Choroid plexus epithelial cell (primary cell): ENCODE measurements around the gene COL15A1.

Source experiments
- DNase-seq: peaks from one replicate; pipeline ENCODE4 v3.0.0-alpha.2; 2010; ENCODE audit warnings: low read depth
- H3K4me3 ChIP-seq: 2 replicates; pipeline ENCODE4 v1.5.1; 2011; ENCODE audit warnings: low read depth, mild to moderate bottlenecking, control low read depth, low read length, moderate library complexity
- TF ChIP-seq, protein P1 (sequence below): conservative IDR thresholded peaks from 2 replicates; pipeline ENCODE4 v1.5.1; 2011; ENCODE audit warnings: low read depth, mild to moderate bottlenecking, control low read depth, inconsistent platforms, low read length, moderate library complexity

COL15A1 gene

DNA sequence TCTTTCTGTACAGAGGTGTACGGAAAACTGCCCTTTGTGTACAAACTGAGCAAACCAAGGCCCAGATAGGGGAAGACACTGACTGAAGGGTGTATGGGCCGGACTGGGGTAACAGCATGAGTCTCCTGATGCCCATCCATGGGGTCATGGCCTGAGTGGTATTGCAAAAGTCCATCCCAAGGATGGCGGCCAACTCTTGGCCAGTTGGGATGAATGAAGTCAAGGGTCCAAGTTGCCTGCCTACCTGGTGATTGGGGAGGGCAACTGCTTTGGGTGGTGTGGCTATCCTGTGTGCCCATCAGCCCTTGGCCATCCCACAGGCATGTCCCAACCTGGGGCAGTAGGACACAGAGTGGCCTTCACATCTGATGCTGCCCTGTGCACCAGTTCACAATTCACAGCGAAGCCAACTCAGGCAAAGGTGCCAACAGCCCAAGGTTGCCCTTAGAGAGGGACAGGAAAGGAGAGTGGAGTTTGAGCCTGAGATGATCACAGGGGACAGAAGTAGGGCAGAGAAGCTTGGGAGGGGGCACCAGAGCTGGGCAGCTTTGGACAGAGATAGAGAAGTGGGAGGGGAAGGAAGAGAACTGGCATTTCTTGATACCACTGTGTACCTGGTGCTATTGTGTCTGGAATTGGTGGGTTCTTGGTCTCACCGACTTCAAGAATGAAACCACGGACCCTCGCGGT is 46.6 kb downstream of the COL15A1 start:
- no peak for DNase-seq
- H3K4me3 ChIP-seq: no peak overlapping the region
- TF ChIP-seq, protein P1, sequence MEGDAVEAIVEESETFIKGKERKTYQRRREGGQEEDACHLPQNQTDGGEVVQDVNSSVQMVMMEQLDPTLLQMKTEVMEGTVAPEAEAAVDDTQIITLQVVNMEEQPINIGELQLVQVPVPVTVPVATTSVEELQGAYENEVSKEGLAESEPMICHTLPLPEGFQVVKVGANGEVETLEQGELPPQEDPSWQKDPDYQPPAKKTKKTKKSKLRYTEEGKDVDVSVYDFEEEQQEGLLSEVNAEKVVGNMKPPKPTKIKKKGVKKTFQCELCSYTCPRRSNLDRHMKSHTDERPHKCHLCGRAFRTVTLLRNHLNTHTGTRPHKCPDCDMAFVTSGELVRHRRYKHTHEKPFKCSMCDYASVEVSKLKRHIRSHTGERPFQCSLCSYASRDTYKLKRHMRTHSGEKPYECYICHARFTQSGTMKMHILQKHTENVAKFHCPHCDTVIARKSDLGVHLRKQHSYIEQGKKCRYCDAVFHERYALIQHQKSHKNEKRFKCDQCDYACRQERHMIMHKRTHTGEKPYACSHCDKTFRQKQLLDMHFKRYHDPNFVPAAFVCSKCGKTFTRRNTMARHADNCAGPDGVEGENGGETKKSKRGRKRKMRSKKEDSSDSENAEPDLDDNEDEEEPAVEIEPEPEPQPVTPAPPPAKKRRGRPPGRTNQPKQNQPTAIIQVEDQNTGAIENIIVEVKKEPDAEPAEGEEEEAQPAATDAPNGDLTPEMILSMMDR: no peak

GRCh38 chr9:98992107-98992884 is 48.6 kb downstream of the COL15A1 start:
- H3K4me3 ChIP-seq: no peak overlapping the region
- DNase-seq: no peak
- TF ChIP-seq, protein P1: no peak

DNA sequence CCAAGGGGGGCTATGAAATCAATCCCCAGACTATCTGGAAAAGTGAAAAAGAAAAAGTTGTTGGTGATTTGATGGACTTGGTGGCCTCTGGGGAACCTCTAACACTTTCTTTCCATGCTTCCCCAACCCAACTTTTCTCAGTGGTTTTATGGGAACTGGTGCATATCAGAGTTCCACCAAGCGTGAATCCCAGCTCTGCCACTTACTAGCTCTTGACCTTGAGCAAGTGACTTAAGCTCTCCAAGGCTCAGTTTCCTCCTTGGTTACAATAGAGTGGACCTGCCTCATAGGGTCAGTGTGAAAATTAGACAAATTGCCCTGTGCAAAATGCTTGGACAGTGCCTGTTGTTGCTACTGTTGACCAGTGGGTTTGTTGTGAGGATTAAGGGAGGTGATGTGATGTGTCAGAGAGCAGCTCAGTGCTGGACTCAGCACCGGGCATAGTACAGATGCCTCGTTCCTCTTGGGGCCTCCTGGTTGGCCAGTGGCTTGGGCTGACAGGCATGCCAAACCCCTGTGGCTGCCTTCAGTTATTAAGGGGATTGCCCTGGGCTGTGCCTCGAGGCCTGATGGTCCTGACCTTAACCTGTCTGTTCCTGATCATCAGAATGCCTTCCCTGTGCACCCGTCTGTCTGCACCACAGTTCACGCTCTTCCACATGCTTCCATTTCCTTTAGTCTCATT is 49.3 kb downstream of the COL15A1 start:
- no peak for DNase-seq
- TF ChIP-seq, protein P1: no peak
- no peak overlapping the region for H3K4me3 ChIP-seq

DNA sequence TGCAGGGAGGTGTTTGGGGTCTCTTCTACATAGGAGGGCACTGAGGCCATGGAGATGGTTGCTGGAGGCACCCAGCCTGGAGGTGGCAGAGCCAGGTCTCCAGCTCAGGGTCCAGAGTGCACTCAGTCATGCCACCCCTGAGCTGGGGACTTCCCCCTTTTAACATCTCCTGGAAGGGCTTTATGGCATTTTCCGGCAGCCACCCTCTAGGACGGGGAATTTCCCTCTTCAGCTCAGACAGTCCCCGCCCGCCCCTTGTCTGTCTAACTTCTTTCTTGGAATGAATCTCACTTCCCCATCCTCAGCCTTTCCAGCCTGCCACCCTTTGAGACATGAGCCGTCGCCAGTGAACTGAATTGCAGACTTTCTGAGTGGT is 49.9 kb downstream of the COL15A1 start:
- H3K4me3 ChIP-seq: no peak overlapping the region
- no peak for DNase-seq
- TF ChIP-seq, protein P1: no peak

DNA sequence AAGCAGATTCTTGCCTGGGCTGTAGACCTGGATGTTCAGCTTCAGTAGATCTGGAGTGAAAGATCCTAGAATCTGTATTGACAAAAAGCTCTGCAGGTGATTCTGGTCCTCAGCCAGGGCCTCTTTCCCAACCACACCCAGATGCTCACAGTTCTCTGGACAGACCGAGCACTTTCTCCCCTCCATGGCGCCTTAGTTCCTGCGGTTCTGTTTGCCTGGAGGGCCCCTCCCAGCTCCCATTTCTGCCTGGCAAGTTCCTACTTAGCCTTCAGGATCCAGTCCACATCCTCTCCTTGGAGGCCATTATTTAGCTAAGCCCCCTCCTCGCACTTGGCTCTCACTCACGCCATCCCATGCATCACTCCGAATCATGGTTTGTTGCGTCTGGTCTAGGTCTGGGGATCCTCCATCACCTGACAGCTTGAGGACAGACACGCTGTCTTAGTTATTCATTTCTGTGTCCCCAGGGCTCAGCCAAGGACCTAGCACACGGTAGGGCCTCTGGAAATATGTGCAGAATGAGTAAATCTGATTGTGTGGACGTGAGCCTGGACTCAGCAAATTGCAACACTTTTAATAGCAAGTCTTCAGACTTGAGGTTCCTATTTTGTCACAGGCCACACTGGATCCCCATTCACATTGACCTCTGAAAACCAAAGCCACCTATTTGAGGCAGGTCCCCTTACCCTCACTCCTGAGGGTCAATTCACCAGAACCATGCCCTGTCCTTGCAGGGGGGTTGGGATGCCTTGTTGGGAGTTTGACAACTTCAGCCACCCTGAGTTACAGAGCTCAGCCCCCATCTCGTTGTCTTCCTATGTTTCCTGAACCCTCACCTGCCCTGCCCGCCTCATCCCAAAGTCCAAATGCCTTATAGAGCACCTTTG is 50.7 kb downstream of the COL15A1 start:
- TF ChIP-seq, protein P1: no peak
- H3K4me3 ChIP-seq: no peak overlapping the region
- no peak for DNase-seq

DNA sequence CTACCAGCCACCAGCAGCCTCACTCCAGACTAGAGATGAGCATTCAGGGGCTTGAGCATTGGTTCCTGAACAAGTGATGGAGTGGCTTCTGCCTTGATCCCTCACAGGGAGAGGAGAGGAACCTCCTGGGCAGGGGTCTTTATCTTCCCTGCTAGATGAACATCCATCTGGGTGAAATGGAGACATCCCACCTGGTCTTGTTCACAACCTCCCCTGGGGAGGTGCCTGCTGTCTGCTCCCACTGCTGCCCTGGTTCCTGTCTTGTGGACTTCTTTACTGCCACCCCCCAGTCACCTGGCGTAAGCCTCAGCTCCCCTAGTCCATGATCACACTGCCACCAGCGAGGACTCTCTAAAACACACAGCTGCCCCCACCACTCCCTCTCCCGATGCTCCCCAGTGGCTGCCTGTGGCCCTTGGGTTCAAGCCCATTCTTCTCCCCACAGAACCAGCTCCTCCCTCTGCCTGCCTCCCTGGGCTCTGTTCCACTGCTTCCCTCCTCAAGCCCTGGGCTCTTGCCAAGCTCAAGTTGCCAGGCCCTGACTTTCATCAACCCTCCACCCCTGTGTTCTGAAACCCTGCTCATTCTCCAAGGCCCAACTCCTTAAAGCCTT is 51.5 kb downstream of the COL15A1 start:
- TF ChIP-seq, protein P1: no peak
- H3K4me3 ChIP-seq: no peak overlapping the region
- no peak for DNase-seq
